ENCODE measurements around the gene ENOX1. TPM values are rescaled to one million over a fixed set of nuclear protein-coding genes. Genes with fewer than 3 reads are reported as not detected.

ENOX1 gene
- total RNA-seq, 3 donors from 2014 or later (not counting 1 experiment from before 2014, with no cell fraction given), result not detected

GRCh38 chr13:43432958-43433357 is 353.8 kb downstream of the ENOX1 start:
- Mint-ChIP-seq H3K27ac (no peak overlapping the region), H3K4me3 (no peak overlapping the region), H3K36me3 (no peaks in the 10 kb centered on the region), H3K4me1 (peaks cover 0 to 7% of the 10 kb centered on the region in 2 donors), H3K27me3 (ENCODE audit: low read depth in 2 of 2) (peaks cover 0 to under 1% of the 10 kb centered on the region in 2 donors), H3K9me3 (no peaks in the 10 kb centered on the region)
- WGBS (ENCODE audit: insufficient coverage), result 68% methylated on average over 5 of the region's 5 CpGs
- H3K36me3 ChIP-seq (ENCODE audit: control insufficient read depth, insufficient read depth, low read length), result no peaks in the 10 kb centered on the region
- no peak for TF ChIP-seq CTCF (IDR thresholded peaks at IDR 0.05)
- intact Hi-C loops (cut with micrococcal nuclease), result no loop called here
- H3K9me3 ChIP-seq (ENCODE audit: control insufficient read depth, insufficient read depth, low read length), result no peaks in the 10 kb centered on the region
- no peak for DNase-seq
- no peak overlapping the region for H3K27ac ChIP-seq (ENCODE audit: low read length)
- H3K4me1 ChIP-seq (ENCODE audit: control insufficient read depth, insufficient read depth, low read length), result no peaks in the 10 kb centered on the region
- no peaks in the 10 kb centered on the region for H3K27me3 ChIP-seq (ENCODE audit: control insufficient read depth, insufficient read depth, low read length)
- no peak overlapping the region for H3K4me3 ChIP-seq (ENCODE audit: low read length)
- no peak for ATAC-seq

GRCh38 chr13:43431841-43432240 is 354.9 kb downstream of the ENOX1 start:
- Histone ChIP-seq H3K4me1 (ENCODE audit: control insufficient read depth, insufficient read depth, low read length) (no peaks in the 10 kb centered on the region), H3K9me3 (ENCODE audit: control insufficient read depth, insufficient read depth, low read length) (no peaks in the 10 kb centered on the region), H3K27me3 (ENCODE audit: control insufficient read depth, insufficient read depth, low read length) (no peaks in the 10 kb centered on the region), H3K36me3 (ENCODE audit: control insufficient read depth, insufficient read depth, low read length) (no peaks in the 10 kb centered on the region), H3K27ac (ENCODE audit: low read length) (no peak overlapping the region), H3K4me3 (ENCODE audit: low read length) (no peak overlapping the region)
- Mint-ChIP-seq H3K36me3 (no peaks in the 10 kb centered on the region), H3K9me3 (no peaks in the 10 kb centered on the region), H3K4me3 (no peak overlapping the region), H3K27ac (no peak overlapping the region), H3K4me1 (peaks cover 0 to 7% of the 10 kb centered on the region in 2 donors), H3K27me3 (ENCODE audit: low read depth in 2 of 2) (peaks cover 0 to 2% of the 10 kb centered on the region in 2 donors)
- intact Hi-C loops (cut with micrococcal nuclease), result no loop called here
- ATAC-seq, result no peak
- TF ChIP-seq CTCF (IDR thresholded peaks at IDR 0.05), result no peak
- 87% methylated on average over 8 of the region's 8 CpGs for WGBS (ENCODE audit: insufficient coverage)
- no peak for DNase-seq

GRCh38 chr13:43431290-43431716 is 355.5 kb downstream of the ENOX1 start:
- Histone ChIP-seq H3K27me3 (ENCODE audit: control insufficient read depth, insufficient read depth, low read length) (no peaks in the 10 kb centered on the region), H3K4me1 (ENCODE audit: control insufficient read depth, insufficient read depth, low read length) (no peaks in the 10 kb centered on the region), H3K4me3 (ENCODE audit: low read length) (no peak overlapping the region), H3K36me3 (ENCODE audit: control insufficient read depth, insufficient read depth, low read length) (no peaks in the 10 kb centered on the region), H3K27ac (ENCODE audit: low read length) (no peak overlapping the region), H3K9me3 (ENCODE audit: control insufficient read depth, insufficient read depth, low read length) (no peaks in the 10 kb centered on the region)
- ATAC-seq (no peak), DNase-seq (no peak)
- H3K4me1 Mint-ChIP-seq, result peaks cover 0 to 7% of the 10 kb centered on the region in 2 donors
- H3K27me3 Mint-ChIP-seq (ENCODE audit: low read depth in 2 of 2), result peaks cover 0 to 2% of the 10 kb centered on the region in 2 donors
- H3K27ac Mint-ChIP-seq, result no peak overlapping the region
- H3K4me3 Mint-ChIP-seq, result no peak overlapping the region
- intact Hi-C loops (cut with micrococcal nuclease), result no loop called here
- H3K9me3 Mint-ChIP-seq, result no peaks in the 10 kb centered on the region
- no peak for TF ChIP-seq CTCF (IDR thresholded peaks at IDR 0.05)
- no peaks in the 10 kb centered on the region for H3K36me3 Mint-ChIP-seq
- 84% methylated on average over 3 of the region's 4 CpGs for WGBS (ENCODE audit: insufficient coverage)

GRCh38 chr13:43428545-43429296 is 358.1 kb downstream of the ENOX1 start:
- no peak overlapping the region for H3K4me3 ChIP-seq (ENCODE audit: low read length)
- no peaks in the 10 kb centered on the region for H3K27me3 ChIP-seq (ENCODE audit: control insufficient read depth, insufficient read depth, low read length)
- H3K27ac ChIP-seq (ENCODE audit: low read length), result no peak overlapping the region
- H3K36me3 ChIP-seq (ENCODE audit: control insufficient read depth, insufficient read depth, low read length), result no peaks in the 10 kb centered on the region
- Mint-ChIP-seq H3K27me3 (ENCODE audit: low read depth in 2 of 2) (peaks cover 0 to 2% of the 10 kb centered on the region in 2 donors), H3K36me3 (no peaks in the 10 kb centered on the region), H3K9me3 (no peaks in the 10 kb centered on the region), H3K27ac (no peak overlapping the region), H3K4me3 (no peak overlapping the region), H3K4me1 (no peaks in the 10 kb centered on the region)
- H3K4me1 ChIP-seq (ENCODE audit: control insufficient read depth, insufficient read depth, low read length), result no peaks in the 10 kb centered on the region
- WGBS (ENCODE audit: insufficient coverage), result 84% methylated on average over 6 of the region's 8 CpGs
- DNase-seq, result no peak
- no peak for TF ChIP-seq CTCF (IDR thresholded peaks at IDR 0.05)
- no peaks in the 10 kb centered on the region for H3K9me3 ChIP-seq (ENCODE audit: control insufficient read depth, insufficient read depth, low read length)
- ATAC-seq, result no peak
- intact Hi-C loops (cut with micrococcal nuclease), result no loop called here
